ENCODE measurements around the gene HAS3.

- TF ChIP-seq, protein P1, sequence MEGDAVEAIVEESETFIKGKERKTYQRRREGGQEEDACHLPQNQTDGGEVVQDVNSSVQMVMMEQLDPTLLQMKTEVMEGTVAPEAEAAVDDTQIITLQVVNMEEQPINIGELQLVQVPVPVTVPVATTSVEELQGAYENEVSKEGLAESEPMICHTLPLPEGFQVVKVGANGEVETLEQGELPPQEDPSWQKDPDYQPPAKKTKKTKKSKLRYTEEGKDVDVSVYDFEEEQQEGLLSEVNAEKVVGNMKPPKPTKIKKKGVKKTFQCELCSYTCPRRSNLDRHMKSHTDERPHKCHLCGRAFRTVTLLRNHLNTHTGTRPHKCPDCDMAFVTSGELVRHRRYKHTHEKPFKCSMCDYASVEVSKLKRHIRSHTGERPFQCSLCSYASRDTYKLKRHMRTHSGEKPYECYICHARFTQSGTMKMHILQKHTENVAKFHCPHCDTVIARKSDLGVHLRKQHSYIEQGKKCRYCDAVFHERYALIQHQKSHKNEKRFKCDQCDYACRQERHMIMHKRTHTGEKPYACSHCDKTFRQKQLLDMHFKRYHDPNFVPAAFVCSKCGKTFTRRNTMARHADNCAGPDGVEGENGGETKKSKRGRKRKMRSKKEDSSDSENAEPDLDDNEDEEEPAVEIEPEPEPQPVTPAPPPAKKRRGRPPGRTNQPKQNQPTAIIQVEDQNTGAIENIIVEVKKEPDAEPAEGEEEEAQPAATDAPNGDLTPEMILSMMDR (tag by site-specific recombination; IDR thresholded peaks at IDR 0.05), result no peak
- TF ChIP-seq ZBTB7A (tag by site-specific recombination; IDR thresholded peaks at IDR 0.05; ENCODE audit: low read depth), result no peak
- TF ChIP-seq HIC1 (tag by site-specific recombination; IDR thresholded peaks at IDR 0.05), result no peak
- TF ChIP-seq, protein P2, sequence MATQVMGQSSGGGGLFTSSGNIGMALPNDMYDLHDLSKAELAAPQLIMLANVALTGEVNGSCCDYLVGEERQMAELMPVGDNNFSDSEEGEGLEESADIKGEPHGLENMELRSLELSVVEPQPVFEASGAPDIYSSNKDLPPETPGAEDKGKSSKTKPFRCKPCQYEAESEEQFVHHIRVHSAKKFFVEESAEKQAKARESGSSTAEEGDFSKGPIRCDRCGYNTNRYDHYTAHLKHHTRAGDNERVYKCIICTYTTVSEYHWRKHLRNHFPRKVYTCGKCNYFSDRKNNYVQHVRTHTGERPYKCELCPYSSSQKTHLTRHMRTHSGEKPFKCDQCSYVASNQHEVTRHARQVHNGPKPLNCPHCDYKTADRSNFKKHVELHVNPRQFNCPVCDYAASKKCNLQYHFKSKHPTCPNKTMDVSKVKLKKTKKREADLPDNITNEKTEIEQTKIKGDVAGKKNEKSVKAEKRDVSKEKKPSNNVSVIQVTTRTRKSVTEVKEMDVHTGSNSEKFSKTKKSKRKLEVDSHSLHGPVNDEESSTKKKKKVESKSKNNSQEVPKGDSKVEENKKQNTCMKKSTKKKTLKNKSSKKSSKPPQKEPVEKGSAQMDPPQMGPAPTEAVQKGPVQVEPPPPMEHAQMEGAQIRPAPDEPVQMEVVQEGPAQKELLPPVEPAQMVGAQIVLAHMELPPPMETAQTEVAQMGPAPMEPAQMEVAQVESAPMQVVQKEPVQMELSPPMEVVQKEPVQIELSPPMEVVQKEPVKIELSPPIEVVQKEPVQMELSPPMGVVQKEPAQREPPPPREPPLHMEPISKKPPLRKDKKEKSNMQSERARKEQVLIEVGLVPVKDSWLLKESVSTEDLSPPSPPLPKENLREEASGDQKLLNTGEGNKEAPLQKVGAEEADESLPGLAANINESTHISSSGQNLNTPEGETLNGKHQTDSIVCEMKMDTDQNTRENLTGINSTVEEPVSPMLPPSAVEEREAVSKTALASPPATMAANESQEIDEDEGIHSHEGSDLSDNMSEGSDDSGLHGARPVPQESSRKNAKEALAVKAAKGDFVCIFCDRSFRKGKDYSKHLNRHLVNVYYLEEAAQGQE (tag by site-specific recombination; IDR thresholded peaks at IDR 0.05), result no peak
- no peak for TF ChIP-seq ZNF133 (tag by site-specific recombination; IDR thresholded peaks at IDR 0.05)
- TF ChIP-seq HOXA7 (CRISPR knock-in tag; IDR thresholded peaks at IDR 0.05; ENCODE audit: borderline replicate concordance), result no peak
Observed at GRCh38 chr16:69114346-69114975, 9.0 kb downstream of the HAS3 start.
